ENCODE results near the gene SH3RF3. TPM values are rescaled to one million over a fixed set of nuclear protein-coding genes. Genes with fewer than 3 reads are reported as not detected.

SH3RF3 gene
- total and polyA plus RNA-seq, 10 of the 15 experiments (the other 5 are each of a cell fraction or from before 2014, with no cell fraction given): 0.08 to 8.8 (median 2.3) TPM

DNA sequence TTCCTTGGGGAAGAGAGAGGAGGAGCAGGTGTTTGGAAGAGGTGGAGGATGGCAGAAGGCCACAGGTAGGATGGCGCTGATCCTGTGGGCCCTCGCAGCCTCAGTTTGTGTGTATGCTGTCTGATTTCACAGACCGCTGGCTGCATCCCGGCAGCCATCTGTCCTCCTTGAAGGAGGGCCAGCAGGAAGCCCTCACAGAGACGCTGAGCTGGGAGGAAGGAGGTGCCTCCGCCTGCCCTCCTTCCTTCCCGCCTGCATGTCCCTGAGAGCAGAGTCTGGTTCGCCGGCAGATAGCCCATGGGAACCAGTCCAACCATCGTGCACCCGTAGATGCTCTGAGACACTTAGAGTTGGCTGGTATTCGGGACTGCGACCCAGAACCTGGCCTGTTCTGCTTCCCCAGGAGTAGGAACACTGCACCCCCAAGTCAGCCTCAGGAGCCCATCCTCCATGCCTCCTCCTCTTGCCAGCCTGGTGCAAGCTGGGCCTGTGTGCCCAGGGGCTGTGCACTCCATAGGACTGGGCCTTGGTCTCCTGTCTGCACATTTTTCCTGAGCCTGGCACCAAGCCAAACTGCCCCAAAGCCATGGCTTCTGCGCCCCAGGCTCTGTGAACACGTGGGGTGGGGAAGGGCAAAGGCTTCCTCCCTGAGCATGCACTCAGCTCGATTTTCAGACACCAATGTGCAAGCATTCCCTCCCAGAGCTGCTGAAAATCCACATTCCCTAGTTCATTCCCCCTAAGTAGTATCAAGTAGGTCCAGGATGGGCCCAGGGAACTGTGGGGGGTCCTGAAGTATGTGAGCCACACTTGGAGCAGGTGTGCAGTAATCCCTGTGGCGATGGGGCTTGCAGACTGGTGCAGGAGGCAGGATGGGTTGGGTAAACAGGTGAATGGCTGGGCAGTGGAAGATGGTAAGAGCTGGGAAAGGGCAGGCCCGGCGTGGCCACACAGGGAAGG, 369.2 kb downstream of the SH3RF3 start:
- ChIA-PET RAD21 (ENCODE audit: unreplicated experiment) (interaction anchor here (1.4 kb wide), 1 partner anchor 282 kb away, joined by 3 read pairs; no protein-coding TSS in a partner anchor), CTCF (interaction anchor here (0.6 to 1.2 kb wide), 3 partner anchors 10 to 643 kb away, joined by 3 to 4 read pairs (median 4); no protein-coding TSS in a partner anchor), SMC1A (ENCODE audit: uncharacterized antibody, unreplicated experiment) (interaction anchor here (1.1 kb wide), 1 partner anchor 366 kb away, joined by 5 read pairs; no protein-coding TSS in a partner anchor), POLR2A (no interaction called here)
- Histone ChIP-seq H2AFZ (ENCODE audit: control insufficient read depth, low read depth, low read length) (no peak overlapping the region), H3K9me3 (replicated peaks; ENCODE audit: control insufficient read depth, insufficient read depth, low read length) (no peaks in the 10 kb centered on the region), H3K4me3 (no peak overlapping the region), H3K4me1 (ENCODE audit: control insufficient read depth, insufficient read depth, low read length) (peaks cover 6% of the 10 kb centered on the region), H3K27me3 (replicated peaks in 1 of 2; ENCODE audit: control insufficient read depth in 2 of 2, insufficient read depth in 2 of 2, low read length in 1 of 2) (no peaks in the 10 kb centered on the region), H3K9ac (ENCODE audit: control insufficient read depth, insufficient read depth, low read length) (no peak overlapping the region), H4K20me1 (ENCODE audit: control insufficient read depth, insufficient read depth) (no peaks in the 10 kb centered on the region), H3K27ac (ENCODE audit: control insufficient read depth, insufficient read depth) (no peak overlapping the region), H3K36me3 (ENCODE audit: control insufficient read depth in 2 of 2, insufficient read depth in 2 of 2, low read length in 1 of 2) (no peaks in the 10 kb centered on the region), H3K4me2 (ENCODE audit: control insufficient read depth, insufficient read depth) (no peak overlapping the region), H3K79me2 (ENCODE audit: control insufficient read depth, insufficient read depth, low read length) (no peaks in the 10 kb centered on the region)
- no TSS peak for BruUV-seq (replicated peaks)
- in situ Hi-C loops (cut with MboI) (no loop called here), intact Hi-C loops (cut with micrococcal nuclease; ENCODE audit: unreplicated experiment) (no loop called here)
- ATAC-seq (no peak), FAIRE-seq (no peak), DNase-seq (ENCODE audit: low read depth, low spot score) (no peak)
- TF ChIP-seq ZZZ3 (IDR thresholded peaks at IDR 0.05; ENCODE audit: control insufficient read depth, insufficient read length, low read depth) (no peak), ELK1 (IDR thresholded peaks at IDR 0.05; ENCODE audit: low read depth, low read length) (no peak), RUNX3 (IDR thresholded peaks at IDR 0.05; ENCODE audit: low read length) (no peak), ASH2L (IDR thresholded peaks at IDR 0.05; ENCODE audit: borderline replicate concordance, low read depth) (no peak), POLR2AphosphoS5 (IDR thresholded peaks at IDR 0.05; ENCODE audit: low read length) (no peak), CEBPB (IDR thresholded peaks at IDR 0.05; ENCODE audit: borderline replicate concordance in 1 of 2, low read depth in 2 of 2, low read length in 2 of 2) (no peak), TBL1XR1 (IDR thresholded peaks at IDR 0.05; ENCODE audit: low read depth, low read length) (no peak), POLR2A (IDR thresholded peaks at IDR 0.05; ENCODE audit: low read depth, low read length) (no peak), MEF2A (IDR thresholded peaks at IDR 0.05; ENCODE audit: insufficient read depth, low read depth, low read length) (no peak), FOS (IDR thresholded peaks at IDR 0.05; ENCODE audit: borderline replicate concordance, extremely low read depth, insufficient read length) (no peak), ZNF274 (IDR thresholded peaks at IDR 0.05; ENCODE audit: insufficient read depth, insufficient read length) (no peak), SRF (IDR thresholded peaks at IDR 0.05; ENCODE audit: low read depth in 2 of 2, low read length in 2 of 2) (no peak), CHD4 (IDR thresholded peaks at IDR 0.05) (no peak), HDGF (IDR thresholded peaks at IDR 0.05) (no peak), STAT1 (conservative IDR thresholded peaks at IDR 0.05) (no peak), ETV6 (conservative IDR thresholded peaks at IDR 0.05 in 1 of 2, IDR thresholded peaks at IDR 0.05 in 1 of 2; ENCODE audit: borderline replicate concordance in 1 of 2, low read depth in 1 of 2) (no peak)
- 42% methylated on average over 19 of the region's 19 CpGs for whole genome bisulfite sequencing (ENCODE audit: insufficient coverage, insufficient replicate concordance, low lambda C conversion rate, missing lambda C conversion rate)

Data from GM12878 (cell line).